Measurements from ENCODE around the gene BPIFB6. TPM values are rescaled to one million over a fixed set of nuclear protein-coding genes. Genes with fewer than 3 reads are reported as not detected.
A peak's percentile ranks its signal among the peaks of the same experiment; 100 is the strongest.

The BPIFB6 gene
- total RNA-seq, 3 donors from 2014 or later = not detected

DNA sequence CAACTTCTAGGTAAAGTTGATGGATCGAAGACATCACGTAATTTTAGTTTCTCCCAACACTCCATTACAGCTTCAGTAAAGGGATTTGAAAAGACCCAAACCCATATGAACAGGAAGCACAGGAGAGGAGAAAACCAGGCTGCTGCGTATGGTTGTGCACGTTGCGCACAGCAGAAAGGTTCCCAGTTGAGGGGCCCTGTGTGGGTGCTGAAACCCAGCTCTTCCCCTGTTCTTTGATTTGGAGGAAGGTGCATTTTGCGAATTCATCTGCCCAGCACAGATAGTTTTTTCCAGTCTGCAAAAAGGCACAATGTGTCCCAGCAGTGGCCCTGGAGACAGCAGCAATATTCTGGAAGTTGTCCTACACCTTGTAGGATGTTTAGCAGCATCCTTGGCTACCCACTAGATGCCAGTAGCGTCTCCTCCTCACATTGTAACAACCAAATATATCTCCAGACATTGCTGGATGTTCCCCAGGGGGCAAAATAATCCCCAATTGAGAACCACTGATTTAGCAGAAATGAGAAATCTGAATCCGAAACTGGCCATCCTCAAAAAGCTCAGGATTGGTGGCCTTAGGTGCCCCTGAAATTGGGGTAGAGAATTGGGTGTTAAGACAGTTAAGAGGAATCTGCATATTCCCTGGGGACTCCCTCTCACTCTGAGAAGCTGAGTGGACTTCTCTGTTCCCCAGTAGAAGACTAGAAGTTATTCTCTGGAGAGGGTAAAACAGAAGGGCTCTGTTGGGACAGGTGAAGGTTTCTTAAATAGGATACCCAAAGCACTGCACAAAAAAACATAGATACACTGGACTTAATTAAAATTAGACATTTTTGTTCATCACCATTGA lies 39.4 kb upstream of the BPIFB6 start:
- Mint-ChIP-seq H3K4me1 (ENCODE audit: low read depth) (peaks cover 18% of the 10 kb centered on the region), H3K9me3 (peaks cover 12% of the 10 kb centered on the region), H3K36me3 (ENCODE audit: insufficient read depth) (no peaks in the 10 kb centered on the region), H3K27me3 (ENCODE audit: low read depth) (no peaks in the 10 kb centered on the region), H3K4me3 (no peak overlapping the region)
- ATAC-seq = no peak
- no peak for DNase-seq

DNA sequence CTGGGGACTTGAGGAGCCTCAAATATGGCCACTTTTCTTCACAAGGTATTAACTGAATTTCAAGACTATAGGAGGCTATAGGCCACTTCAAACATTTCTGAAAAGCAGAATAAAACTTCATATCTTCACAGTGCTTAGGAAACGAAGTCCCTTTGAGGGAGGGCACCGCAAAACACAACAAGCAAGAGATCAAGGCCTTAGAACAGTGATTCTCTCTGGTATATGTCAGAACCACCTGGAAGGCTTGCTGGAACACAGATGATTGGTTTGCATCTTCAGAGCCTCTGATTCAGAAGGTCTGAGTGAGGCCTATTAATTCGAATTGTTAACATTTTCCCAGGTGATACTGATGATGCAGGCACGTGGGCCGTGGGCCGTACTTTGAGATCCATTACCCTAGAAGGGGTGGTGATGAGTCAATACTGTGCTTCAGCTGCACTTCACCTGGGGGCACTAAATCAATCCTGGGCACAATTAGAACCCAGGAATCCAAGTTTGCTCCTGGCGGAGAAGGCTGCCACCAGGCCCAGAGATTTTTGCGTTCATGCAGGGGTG lies 37.9 kb upstream of the BPIFB6 start:
- Mint-ChIP-seq H3K36me3 (ENCODE audit: insufficient read depth) (no peaks in the 10 kb centered on the region), H3K27me3 (ENCODE audit: low read depth) (no peaks in the 10 kb centered on the region), H3K4me1 (ENCODE audit: low read depth) (peaks cover 26% of the 10 kb centered on the region), H3K9me3 (peaks cover 12% of the 10 kb centered on the region), H3K4me3 (no peak overlapping the region)
- ATAC-seq (peak; percentile 27 to 50), DNase-seq (peak; percentile 35)

DNA sequence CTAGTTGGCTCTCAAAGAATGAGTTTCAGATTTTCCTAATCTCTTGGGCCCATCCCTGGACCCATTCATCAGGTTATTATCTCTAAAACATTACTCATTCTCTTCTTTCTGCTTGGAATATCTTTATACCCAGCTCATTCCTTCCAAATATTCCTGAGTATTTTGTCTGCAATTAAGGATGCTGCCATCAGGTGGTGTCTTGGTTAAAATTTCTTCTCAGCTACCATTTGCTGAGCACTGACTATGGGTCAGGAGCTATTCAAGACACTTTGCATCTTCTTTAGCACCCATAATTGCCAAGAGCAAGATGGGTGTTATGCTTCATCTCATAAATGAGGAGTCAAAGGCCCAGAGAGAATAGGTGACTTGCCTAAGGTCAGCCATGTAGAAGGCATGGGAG lies 35.6 kb upstream of the BPIFB6 start:
- peaks cover 12% of the 10 kb centered on the region for H3K9me3 Mint-ChIP-seq
- DNase-seq = no peak
- no peaks in the 10 kb centered on the region for H3K36me3 Mint-ChIP-seq (ENCODE audit: insufficient read depth)
- no peak overlapping the region for H3K4me3 Mint-ChIP-seq
- H3K27me3 Mint-ChIP-seq (ENCODE audit: low read depth) = no peaks in the 10 kb centered on the region
- H3K4me1 Mint-ChIP-seq (ENCODE audit: low read depth) = peaks cover 27% of the 10 kb centered on the region
- no peak for ATAC-seq

DNA sequence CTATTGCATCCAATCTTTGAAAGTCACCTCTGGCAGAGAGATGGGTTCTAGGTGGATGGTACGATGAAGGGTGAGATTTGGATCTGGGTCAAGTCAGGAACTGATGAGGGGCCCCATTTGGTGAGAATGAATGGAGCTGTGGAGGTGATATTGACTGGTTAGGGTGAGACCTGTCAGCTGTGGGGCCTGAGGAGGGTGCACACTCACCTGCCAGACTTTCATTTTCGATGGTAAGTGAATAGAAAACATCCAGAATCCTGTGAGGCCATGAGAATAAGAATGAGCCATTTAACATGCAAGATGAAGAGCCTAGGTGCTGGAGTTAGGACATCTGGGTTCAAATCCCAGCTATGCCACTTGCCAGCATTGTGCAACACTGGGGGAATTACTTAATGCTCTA lies 34.0 kb upstream of the BPIFB6 start:
- peaks cover 19% of the 10 kb centered on the region for H3K4me1 Mint-ChIP-seq (ENCODE audit: low read depth)
- H3K36me3 Mint-ChIP-seq (ENCODE audit: insufficient read depth) = no peaks in the 10 kb centered on the region
- H3K9me3 Mint-ChIP-seq = peaks cover 12% of the 10 kb centered on the region
- no peaks in the 10 kb centered on the region for H3K27me3 Mint-ChIP-seq (ENCODE audit: low read depth)
- no peak for DNase-seq
- no peak overlapping the region for H3K4me3 Mint-ChIP-seq
- ATAC-seq = no peak

DNA sequence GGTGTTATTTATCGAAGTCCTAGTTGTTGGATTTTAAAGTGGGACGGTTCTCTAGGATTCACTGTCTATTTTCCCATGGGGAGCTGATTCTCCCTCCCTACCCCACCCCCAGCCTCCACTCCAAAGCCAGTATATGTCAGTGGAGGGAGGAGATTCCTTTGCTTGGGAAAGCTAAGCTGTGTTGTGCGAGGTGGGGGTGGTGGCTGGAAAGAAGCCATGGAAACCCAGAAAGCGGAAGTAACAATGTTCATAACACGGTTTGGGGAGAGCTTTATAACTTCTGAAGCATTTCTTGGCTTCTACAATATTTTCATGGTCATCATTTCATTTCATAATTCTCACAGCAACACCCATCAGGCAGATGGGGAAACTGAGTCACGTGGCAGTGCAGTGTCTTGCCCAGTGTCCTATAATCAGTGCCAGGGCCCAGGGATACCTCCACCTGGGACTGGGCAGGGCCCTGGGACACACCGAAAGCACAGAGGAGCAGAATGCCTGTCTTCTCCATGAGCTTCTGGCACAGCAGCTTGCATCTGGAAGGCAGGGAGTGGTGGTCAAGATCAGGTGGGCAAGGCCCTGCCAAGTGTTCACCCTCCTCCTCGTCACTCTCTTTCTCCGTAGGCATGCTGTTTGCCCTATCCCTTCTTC lies 31.7 kb upstream of the BPIFB6 start:
- DNase-seq (no peak), ATAC-seq (no peak)
- peaks cover 5% of the 10 kb centered on the region for H3K9me3 Mint-ChIP-seq
- H3K4me1 Mint-ChIP-seq (ENCODE audit: low read depth) = peaks cover 16% of the 10 kb centered on the region
- no peak overlapping the region for H3K4me3 Mint-ChIP-seq
- no peaks in the 10 kb centered on the region for H3K36me3 Mint-ChIP-seq (ENCODE audit: insufficient read depth)
- H3K27me3 Mint-ChIP-seq (ENCODE audit: low read depth) = no peaks in the 10 kb centered on the region

DNA sequence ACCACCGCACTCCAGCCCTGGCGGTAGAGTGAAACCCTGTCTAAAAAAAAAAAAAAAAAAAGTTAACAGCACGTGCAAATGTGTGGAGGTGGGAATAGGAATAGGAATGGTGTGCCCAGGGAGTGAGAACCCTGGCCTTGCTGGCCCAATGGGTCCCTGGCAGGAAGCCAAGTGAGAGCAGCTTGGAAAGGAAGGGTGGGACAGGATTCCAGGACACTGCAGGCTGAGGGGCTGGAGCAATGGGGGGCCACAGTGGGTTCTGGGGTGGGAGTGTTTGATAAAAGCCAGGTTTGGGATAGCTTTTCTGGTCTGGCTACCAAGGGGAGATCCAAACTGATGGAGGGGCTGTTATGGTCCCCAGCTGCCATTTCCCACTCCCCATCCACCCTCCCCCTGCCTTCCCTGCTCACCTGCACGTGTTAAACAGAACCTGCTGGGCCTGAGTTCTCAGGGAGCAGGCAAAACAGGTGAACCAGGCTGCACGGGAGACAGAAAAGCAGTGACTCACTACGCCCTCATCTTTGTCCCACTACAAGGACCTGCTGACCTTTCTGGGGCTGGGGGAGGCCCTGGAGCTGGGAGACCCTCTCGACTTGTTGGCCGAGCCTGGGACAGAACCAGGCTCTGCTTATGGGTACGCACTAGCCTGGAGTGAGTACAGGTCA lies 30.5 kb upstream of the BPIFB6 start:
- Mint-ChIP-seq H3K36me3 (ENCODE audit: insufficient read depth) (peaks cover 2% of the 10 kb centered on the region), H3K4me3 (no peak overlapping the region), H3K27me3 (ENCODE audit: low read depth) (no peaks in the 10 kb centered on the region), H3K4me1 (ENCODE audit: low read depth) (peaks cover 19% of the 10 kb centered on the region), H3K9me3 (peaks cover 5% of the 10 kb centered on the region)
- DNase-seq (no peak), ATAC-seq (no peak)

DNA sequence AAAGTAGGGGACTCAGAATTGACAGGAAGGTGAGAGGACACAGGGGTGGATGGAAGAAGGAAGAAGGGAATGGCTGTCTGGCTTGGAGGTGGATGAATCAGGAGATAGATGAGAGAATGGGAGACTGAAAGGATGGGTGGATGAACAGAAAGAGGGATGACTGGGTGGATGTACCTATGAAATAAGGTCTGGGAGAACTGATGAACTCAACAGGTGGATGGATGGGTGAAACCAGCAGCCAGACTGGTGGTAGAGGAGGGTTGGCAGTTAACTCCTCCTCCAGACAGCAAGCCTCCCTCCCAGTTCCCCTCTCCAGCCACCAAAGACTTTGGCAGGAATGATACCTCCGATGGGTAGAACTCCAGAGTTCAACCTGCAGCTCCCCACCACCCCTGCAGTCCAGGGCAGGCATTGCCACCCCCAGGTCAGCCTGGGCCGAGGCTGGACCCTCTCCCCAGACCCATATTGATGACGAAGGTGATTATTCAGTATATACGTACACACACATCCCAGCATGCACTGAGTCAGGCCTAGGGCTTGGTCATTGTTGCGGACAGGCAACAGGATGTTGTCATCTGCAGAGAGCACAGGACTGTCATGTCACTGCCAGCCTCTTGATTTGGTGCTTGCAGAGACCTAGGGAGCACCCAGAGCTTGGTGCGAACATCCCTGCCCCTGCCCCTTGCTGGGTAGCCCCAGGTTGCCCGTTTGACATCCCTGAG lies 29.2 kb upstream of the BPIFB6 start:
- no peaks in the 10 kb centered on the region for H3K27me3 Mint-ChIP-seq (ENCODE audit: low read depth)
- no peak for ATAC-seq

DNA sequence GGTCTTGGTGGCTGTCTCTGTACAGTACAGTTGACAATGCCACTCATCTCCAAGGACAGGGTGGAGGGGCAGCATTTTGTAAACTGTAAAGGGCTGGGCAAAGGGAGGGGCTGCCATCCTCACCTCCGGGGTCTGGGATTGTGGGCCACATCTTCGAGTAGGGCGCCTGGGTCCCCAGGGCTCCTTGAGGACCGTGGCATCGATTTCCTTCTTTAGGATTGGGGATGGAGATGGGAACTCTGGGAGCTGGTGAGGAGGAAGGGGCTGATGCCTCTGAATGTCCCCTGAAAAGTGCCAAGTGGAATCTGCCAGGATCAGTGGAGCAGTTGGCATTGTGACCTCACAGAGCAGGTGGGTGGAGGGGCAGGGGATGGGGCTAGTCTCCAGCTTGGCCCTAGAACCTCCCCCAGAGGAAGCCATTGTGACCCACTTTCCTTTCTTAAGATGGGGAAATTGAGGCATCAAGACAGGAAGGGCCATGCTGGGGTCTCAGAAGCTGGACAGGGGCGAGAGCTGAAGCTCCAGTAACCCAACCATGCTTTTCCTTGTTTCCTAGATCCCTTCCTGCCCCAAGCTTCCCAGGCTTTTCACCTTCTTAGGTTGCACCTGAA lies 27.2 kb upstream of the BPIFB6 start, which contains the start of gene SUN5:
Gene SUN5, minus strand, starts transcription at position 293 of the 611 bp plus-strand sequence. Its CDS starts 93 bp downstream, at position 200.
- no peaks in the 10 kb centered on the region for H3K27me3 Mint-ChIP-seq (ENCODE audit: low read depth)
- no peak within 1 kb of the TSS for H3K4me3 Mint-ChIP-seq
- DNase-seq = no peak
- H3K36me3 Mint-ChIP-seq (ENCODE audit: insufficient read depth) = peaks cover 2% of the 10 kb centered on the region
- peaks cover 5% of the 10 kb centered on the region for H3K9me3 Mint-ChIP-seq
- H3K4me1 Mint-ChIP-seq (ENCODE audit: low read depth) = peaks cover 11% of the 10 kb centered on the region
- ATAC-seq = no peak

More for the DNA sequence above, 29.2 kb upstream of the BPIFB6 start:
- peaks cover 17% of the 10 kb centered on the region for H3K4me1 Mint-ChIP-seq (ENCODE audit: low read depth)
- H3K36me3 Mint-ChIP-seq (ENCODE audit: insufficient read depth) = peaks cover 2% of the 10 kb centered on the region
- H3K4me3 Mint-ChIP-seq = no peak overlapping the region
- no peak for DNase-seq
- peaks cover 5% of the 10 kb centered on the region for H3K9me3 Mint-ChIP-seq

DNA sequence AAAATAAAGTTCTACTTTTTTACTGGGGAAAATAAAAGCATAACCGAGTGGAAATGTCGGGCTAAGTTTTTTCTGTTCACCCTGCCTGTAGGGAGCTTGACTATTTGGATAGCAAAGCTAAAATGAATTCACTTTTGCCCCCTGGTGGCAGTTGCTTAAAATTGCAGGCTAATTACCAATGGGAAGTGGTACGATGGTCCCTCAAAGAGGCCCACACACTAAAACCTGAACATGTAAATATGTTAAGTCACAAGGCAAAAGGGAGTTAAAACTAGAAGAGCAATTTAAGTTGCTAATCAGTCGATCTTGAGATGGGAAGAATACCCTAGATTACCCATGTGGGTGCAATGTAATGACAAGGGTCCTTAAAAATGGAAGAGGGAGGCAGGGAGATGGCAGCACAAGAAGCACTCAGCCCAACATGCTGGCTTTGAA lies 26.3 kb upstream of the BPIFB6 start:
- peaks cover 2% of the 10 kb centered on the region for H3K36me3 Mint-ChIP-seq (ENCODE audit: insufficient read depth)
- no peaks in the 10 kb centered on the region for H3K27me3 Mint-ChIP-seq (ENCODE audit: low read depth)
- DNase-seq = no peak
- H3K4me1 Mint-ChIP-seq (ENCODE audit: low read depth) = peaks cover 10% of the 10 kb centered on the region
- peak in 1 of 2 donors; percentile 32 for ATAC-seq
- no peak overlapping the region for H3K4me3 Mint-ChIP-seq
- H3K9me3 Mint-ChIP-seq = peaks cover 5% of the 10 kb centered on the region

DNA sequence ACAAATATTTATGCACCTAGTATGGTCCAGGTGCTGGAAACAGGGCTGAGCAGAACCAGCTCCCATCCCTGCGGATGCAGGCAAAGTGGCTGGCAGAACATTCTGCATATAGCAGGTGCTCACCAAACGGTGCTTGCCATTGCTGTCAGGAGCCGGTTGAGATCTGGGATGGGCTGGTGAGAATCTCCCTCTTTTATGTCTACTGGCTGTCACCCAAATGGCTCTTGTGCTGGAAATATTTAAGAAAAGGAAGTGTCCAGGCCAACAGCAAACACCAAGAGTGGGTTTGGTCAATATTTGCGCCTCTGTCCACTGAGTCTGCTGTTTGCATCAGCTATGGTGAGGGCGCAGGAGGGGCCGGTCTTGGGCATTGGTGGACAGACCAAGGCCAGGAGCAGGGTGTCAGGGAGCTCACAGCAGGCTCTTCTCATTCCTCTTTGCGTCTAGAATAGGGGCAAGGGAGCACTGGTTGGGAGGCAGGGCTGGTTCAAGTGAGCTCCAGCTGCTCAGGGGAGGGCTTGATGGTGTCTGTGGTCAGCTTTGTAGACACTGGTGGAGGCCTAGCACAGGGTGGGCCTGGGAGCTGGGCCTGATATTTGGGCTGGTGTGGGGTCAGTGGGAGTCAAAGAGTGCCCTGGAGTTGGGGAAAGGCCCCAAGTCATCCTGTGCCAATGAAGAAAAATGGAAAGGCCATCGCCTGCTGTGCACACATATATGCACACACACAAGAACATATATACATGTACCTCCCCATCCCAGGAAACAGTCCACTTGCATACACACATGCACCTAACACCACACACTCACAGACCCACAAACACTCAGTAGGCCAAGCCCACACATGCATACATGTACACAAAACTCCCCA lies 25.3 kb upstream of the BPIFB6 start:
- DNase-seq = no peak
- Mint-ChIP-seq H3K9me3 (peaks cover 5% of the 10 kb centered on the region), H3K36me3 (ENCODE audit: insufficient read depth) (peaks cover 2% of the 10 kb centered on the region), H3K27me3 (ENCODE audit: low read depth) (no peaks in the 10 kb centered on the region), H3K4me3 (no peak overlapping the region), H3K4me1 (ENCODE audit: low read depth) (peaks cover 8% of the 10 kb centered on the region)
- no peak for ATAC-seq

DNA sequence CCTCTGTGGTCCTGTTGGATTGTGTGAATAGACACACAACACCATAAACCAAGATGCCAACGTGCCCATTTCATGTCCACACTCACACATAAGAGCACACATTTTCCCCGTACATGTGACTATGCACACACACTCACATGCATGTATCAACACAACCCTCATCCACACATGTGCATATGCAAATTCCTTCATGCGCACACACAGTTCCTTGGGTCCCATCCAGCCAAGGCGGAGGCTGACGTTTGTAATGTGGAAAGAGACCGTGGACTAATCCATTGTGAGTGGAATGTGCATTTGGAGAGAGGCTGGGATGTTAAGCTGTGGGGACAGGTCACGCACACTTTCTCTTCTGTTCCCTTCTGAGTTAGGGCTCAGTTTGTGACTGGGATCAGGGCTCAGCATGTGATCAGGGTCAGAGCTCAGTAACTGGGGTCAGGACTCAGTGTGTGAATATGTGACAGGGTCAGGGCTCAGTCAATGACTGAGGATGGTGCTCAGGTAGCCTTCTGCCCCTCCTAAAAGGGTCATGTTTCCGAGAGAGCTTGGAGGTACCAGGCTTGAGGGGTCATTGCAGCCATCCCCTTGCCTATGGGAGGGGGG lies 24.6 kb upstream of the BPIFB6 start:
- Mint-ChIP-seq H3K4me3 (no peak overlapping the region), H3K4me1 (ENCODE audit: low read depth) (peaks cover 8% of the 10 kb centered on the region), H3K9me3 (peaks cover 5% of the 10 kb centered on the region), H3K36me3 (ENCODE audit: insufficient read depth) (peaks cover 2% of the 10 kb centered on the region), H3K27me3 (ENCODE audit: low read depth) (no peaks in the 10 kb centered on the region)
- no peak for DNase-seq
- no peak for ATAC-seq

DNA sequence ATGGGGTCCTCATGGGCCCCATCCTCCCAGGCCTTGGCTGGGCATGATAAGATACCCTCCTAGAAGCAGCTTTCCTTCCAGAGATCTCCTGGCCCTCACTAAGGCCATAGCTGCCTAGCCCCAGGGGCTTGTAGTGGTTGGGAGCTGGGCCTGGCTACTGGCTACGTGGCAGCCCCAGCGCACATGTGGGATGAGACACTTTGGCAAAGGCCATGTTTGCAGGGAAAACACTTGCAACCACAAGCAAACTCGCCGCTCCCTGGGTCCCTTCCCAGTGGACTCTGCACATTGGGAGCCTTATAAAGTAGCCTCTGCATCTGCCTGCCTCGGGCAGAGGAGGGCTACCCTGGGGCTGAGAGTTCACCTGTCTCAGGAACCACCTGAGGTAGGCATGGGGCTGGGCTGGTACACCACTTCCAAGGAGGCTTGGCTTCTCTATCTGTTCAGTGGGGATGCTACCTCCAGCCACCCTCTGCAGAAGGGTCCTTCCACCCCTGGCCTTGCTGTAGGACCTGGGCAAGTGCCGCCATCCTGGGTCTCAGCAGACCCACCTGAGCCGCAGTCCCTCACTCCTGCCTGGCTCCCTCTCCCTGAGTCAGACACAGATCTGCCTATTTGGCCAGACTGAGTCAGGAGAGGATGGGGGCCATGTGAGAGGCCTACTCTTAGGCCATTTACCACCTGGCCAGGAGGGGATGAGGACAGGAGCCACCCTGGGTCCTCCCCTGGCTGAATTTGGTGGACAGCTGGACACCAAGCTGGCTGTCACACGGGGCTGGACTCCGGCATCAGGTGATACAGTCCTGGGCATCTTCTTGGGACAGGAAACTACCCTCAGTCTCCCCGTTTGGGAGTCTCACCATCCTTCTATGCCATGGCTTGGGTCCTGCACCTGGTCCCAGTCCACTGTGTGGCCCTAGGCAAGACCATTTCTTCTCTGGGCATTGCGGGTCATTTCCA lies 23.8 kb upstream of the BPIFB6 start, which contains the start of gene BPIFB2:
Gene BPIFB2, plus strand, starts transcription at position 329 of the 960 bp plus-strand sequence. CDS start 871 bp downstream, outside the sequence.
- ATAC-seq (no peak), DNase-seq (no peak)
- H3K4me3 Mint-ChIP-seq = no peak within 1 kb of the TSS
- peaks cover 5% of the 10 kb centered on the region for H3K9me3 Mint-ChIP-seq
- H3K36me3 Mint-ChIP-seq (ENCODE audit: insufficient read depth) = peaks cover 2% of the 10 kb centered on the region
- H3K27me3 Mint-ChIP-seq (ENCODE audit: low read depth) = no peaks in the 10 kb centered on the region
- peaks cover 6% of the 10 kb centered on the region for H3K4me1 Mint-ChIP-seq (ENCODE audit: low read depth)
